ENCODE measurements around the gene ONECUT3. TPM values are rescaled to one million over a fixed set of nuclear protein-coding genes. Genes with fewer than 3 reads are reported as not detected.

Gene ONECUT3
- total and polyA plus RNA-seq, 10 of the 15 experiments (the other 5 are each of a cell fraction or from before 2014, with no cell fraction given) = not detected

DNA sequence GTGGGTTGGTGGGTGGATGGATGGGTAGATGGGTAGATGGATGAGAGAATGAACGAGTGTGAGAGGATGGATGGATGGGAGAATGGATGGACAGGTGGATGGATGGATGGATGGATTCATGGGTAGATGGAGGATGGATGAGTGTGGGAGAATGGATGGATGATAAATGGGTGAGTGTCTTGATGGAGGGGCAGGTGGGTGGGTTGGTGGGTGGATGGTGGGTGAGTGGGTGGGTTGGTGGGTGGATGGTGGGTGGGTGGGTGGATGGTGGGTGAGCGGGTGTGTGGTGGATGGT, 35.4 kb upstream of the ONECUT3 start:
- Histone ChIP-seq H2AFZ (ENCODE audit: control insufficient read depth, low read depth, low read length) (no peak overlapping the region), H3K27ac (ENCODE audit: control insufficient read depth, insufficient read depth) (no peak overlapping the region), H3K9me3 (replicated peaks; ENCODE audit: control insufficient read depth, insufficient read depth, low read length) (no peaks in the 10 kb centered on the region), H4K20me1 (ENCODE audit: control insufficient read depth, insufficient read depth) (no peaks in the 10 kb centered on the region), H3K4me3 (no peak overlapping the region), H3K4me1 (ENCODE audit: control insufficient read depth, insufficient read depth, low read length) (no peaks in the 10 kb centered on the region), H3K79me2 (ENCODE audit: control insufficient read depth, insufficient read depth, low read length) (no peaks in the 10 kb centered on the region), H3K9ac (ENCODE audit: control insufficient read depth, insufficient read depth, low read length) (no peak overlapping the region), H3K36me3 (ENCODE audit: control insufficient read depth in 2 of 2, insufficient read depth in 2 of 2, low read length in 1 of 2) (no peaks in the 10 kb centered on the region), H3K27me3 (replicated peaks in 1 of 2; ENCODE audit: control insufficient read depth in 2 of 2, insufficient read depth in 2 of 2, low read length in 1 of 2) (no peaks in the 10 kb centered on the region; a peak in 2 of 4 replicates), H3K4me2 (ENCODE audit: control insufficient read depth, insufficient read depth) (no peak overlapping the region)
- ChIA-PET SMC1A (ENCODE audit: uncharacterized antibody, unreplicated experiment) (no interaction called here), CTCF (no interaction called here), POLR2A (no interaction called here), RAD21 (ENCODE audit: unreplicated experiment) (no interaction called here)
- 8% methylated on average over 1 of the region's 2 CpGs for WGBS (ENCODE audit: insufficient coverage, insufficient replicate concordance, low lambda C conversion rate, missing lambda C conversion rate)
- intact Hi-C loops (cut with micrococcal nuclease; ENCODE audit: unreplicated experiment) (no loop called here), in situ Hi-C loops (cut with MboI) (no loop called here)
- ATAC-seq = no peak
- no peak for FAIRE-seq
- no peak for DNase-seq (ENCODE audit: low read depth, low spot score)
- TF ChIP-seq, protein P1, sequence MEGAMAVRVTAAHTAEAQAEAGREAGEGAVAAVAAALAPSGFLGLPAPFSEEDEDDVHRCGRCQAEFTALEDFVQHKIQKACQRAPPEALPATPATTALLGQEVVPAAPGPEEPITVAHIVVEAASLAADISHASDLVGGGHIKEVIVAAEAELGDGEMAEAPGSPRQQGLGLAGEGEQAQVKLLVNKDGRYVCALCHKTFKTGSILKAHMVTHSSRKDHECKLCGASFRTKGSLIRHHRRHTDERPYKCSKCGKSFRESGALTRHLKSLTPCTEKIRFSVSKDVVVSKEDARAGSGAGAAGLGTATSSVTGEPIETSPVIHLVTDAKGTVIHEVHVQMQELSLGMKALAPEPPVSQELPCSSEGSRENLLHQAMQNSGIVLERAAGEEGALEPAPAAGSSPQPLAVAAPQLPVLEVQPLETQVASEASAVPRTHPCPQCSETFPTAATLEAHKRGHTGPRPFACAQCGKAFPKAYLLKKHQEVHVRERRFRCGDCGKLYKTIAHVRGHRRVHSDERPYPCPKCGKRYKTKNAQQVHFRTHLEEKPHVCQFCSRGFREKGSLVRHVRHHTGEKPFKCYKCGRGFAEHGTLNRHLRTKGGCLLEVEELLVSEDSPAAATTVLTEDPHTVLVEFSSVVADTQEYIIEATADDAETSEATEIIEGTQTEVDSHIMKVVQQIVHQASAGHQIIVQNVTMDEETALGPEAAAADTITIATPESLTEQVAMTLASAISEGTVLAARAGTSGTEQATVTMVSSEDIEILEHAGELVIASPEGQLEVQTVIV (IDR thresholded peaks at IDR 0.05; ENCODE audit: borderline replicate concordance, partially characterized antibody) = no peak
- TF ChIP-seq HDAC2 (IDR thresholded peaks at IDR 0.05) (no peak), PML (IDR thresholded peaks at IDR 0.05; ENCODE audit: low read length) (no peak), HDAC6 (IDR thresholded peaks at IDR 0.05; ENCODE audit: unreplicated experiment) (no peak), SPI1 (IDR thresholded peaks at IDR 0.05; ENCODE audit: borderline replicate concordance, insufficient read depth, low read depth, low read length) (no peak), YY1 (IDR thresholded peaks at IDR 0.05; ENCODE audit: low read depth, low read length) (no peak)
- TF ChIP-seq, protein P2, sequence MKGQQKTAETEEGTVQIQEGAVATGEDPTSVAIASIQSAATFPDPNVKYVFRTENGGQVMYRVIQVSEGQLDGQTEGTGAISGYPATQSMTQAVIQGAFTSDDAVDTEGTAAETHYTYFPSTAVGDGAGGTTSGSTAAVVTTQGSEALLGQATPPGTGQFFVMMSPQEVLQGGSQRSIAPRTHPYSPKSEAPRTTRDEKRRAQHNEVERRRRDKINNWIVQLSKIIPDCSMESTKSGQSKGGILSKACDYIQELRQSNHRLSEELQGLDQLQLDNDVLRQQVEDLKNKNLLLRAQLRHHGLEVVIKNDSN (IDR thresholded peaks at IDR 0.05; ENCODE audit: borderline replicate concordance, extremely low read length, insufficient read depth, low read depth, low read length) = no peak
- TF ChIP-seq, protein P3, sequence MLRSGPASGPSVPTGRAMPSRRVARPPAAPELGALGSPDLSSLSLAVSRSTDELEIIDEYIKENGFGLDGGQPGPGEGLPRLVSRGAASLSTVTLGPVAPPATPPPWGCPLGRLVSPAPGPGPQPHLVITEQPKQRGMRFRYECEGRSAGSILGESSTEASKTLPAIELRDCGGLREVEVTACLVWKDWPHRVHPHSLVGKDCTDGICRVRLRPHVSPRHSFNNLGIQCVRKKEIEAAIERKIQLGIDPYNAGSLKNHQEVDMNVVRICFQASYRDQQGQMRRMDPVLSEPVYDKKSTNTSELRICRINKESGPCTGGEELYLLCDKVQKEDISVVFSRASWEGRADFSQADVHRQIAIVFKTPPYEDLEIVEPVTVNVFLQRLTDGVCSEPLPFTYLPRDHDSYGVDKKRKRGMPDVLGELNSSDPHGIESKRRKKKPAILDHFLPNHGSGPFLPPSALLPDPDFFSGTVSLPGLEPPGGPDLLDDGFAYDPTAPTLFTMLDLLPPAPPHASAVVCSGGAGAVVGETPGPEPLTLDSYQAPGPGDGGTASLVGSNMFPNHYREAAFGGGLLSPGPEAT (IDR thresholded peaks at IDR 0.05; ENCODE audit: low read depth) = no peak
- TF ChIP-seq, protein P4, sequence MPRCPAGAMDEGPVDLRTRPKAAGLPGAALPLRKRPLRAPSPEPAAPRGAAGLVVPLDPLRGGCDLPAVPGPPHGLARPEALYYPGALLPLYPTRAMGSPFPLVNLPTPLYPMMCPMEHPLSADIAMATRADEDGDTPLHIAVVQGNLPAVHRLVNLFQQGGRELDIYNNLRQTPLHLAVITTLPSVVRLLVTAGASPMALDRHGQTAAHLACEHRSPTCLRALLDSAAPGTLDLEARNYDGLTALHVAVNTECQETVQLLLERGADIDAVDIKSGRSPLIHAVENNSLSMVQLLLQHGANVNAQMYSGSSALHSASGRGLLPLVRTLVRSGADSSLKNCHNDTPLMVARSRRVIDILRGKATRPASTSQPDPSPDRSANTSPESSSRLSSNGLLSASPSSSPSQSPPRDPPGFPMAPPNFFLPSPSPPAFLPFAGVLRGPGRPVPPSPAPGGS (IDR thresholded peaks at IDR 0.05; ENCODE audit: borderline replicate concordance, insufficient read depth, low read depth, low read length, poor library complexity, severe bottlenecking) = no peak
- BruUV-seq (replicated peaks) = no TSS peak
